ENCODE results near the gene TUSC2. TPM values are rescaled to one million over a fixed set of nuclear protein-coding genes. Genes with fewer than 3 reads are reported as not detected.

The TUSC2 gene
- total and polyA plus RNA-seq, 10 donors: 19.4 to 36.5 (median 24.4) TPM

- Histone ChIP-seq H3K9me3 (no peaks in the 10 kb centered on the region), H3K4me3 (peak overlapping the region; percentile 72 to 97 (median 90)), H3K27me3 (replicated peaks in 1 of 7) (no peaks in the 10 kb centered on the region), H3K36me3 (peaks cover 2 to 65% (median 25%) of the 10 kb centered on the region in 6 donors), H3K4me1 (peaks cover 18 to 93% (median 71%) of the 10 kb centered on the region in 6 donors), H3K27ac (peak overlapping the region; percentile 29 to 96 (median 93))
- intact Hi-C loops (cut with DNase I; ENCODE audit: low total_unique reads): no loop called here
- 43 to 56% (median 47%) methylated on average over 7 to 10 of the region's 10 CpGs for WGBS, 5 donors
- no peak for DNase-seq
- TF ChIP-seq POLR2AphosphoS5 (IDR thresholded peaks at IDR 0.05) (peak in 2 of 3 donors; percentile 50 to 54), POLR2A (IDR thresholded peaks at IDR 0.05) (no peak)
Observed at GRCh38 chr3:50318615-50319014, 9.4 kb downstream of the TUSC2 start.

GRCh38 chr3:50318163-50318562, 9.9 kb downstream of the TUSC2 start:
- intact Hi-C loops (cut with DNase I; ENCODE audit: low total_unique reads): no loop called here
- TF ChIP-seq POLR2AphosphoS5 (IDR thresholded peaks at IDR 0.05) (peak; percentile 22 to 80 (median 69)), POLR2A (IDR thresholded peaks at IDR 0.05) (no peak), CTCF (IDR thresholded peaks at IDR 0.05 in 8 of 11, conservative IDR thresholded peaks at IDR 0.05 in 3 of 11) (no peak)
- Histone ChIP-seq H3K36me3 (peaks cover 2 to 65% (median 25%) of the 10 kb centered on the region in 6 donors), H3K4me3 (peak overlapping the region; percentile 72 to 97 (median 90)), H3K27ac (peak overlapping the region in 7 of 8 donors; percentile 35 to 96 (median 93)), H3K4me1 (peaks cover 14 to 93% (median 69%) of the 10 kb centered on the region in 6 donors), H3K9me3 (no peaks in the 10 kb centered on the region), H3K27me3 (replicated peaks in 1 of 7) (no peaks in the 10 kb centered on the region)
- WGBS, 5 donors: 33 to 76% (median 70%) methylated on average over 5 to 11 of the region's 11 CpGs
- no peak for DNase-seq

- H3K27me3 ChIP-seq (replicated peaks in 1 of 7): no peaks in the 10 kb centered on the region
- WGBS, 5 donors: 51 to 67% (median 63%) methylated on average over 6 of the region's 6 CpGs
- H3K4me1 ChIP-seq: peaks cover 11 to 85% (median 62%) of the 10 kb centered on the region in 6 donors
- H3K9me3 ChIP-seq: no peaks in the 10 kb centered on the region
- intact Hi-C loops (cut with DNase I; ENCODE audit: low total_unique reads): no loop called here
- peak overlapping the region in 6 of 8 donors; percentile 32 to 96 (median 94) for H3K27ac ChIP-seq
- DNase-seq: no peak
- H3K36me3 ChIP-seq: peaks cover 2 to 65% (median 25%) of the 10 kb centered on the region in 6 donors
- TF ChIP-seq POLR2A (IDR thresholded peaks at IDR 0.05) (no peak), POLR2AphosphoS5 (IDR thresholded peaks at IDR 0.05) (peak in 2 of 3 donors; percentile 15 to 23)
- peak overlapping the region in 7 of 8 donors; percentile 83 to 97 (median 91) for H3K4me3 ChIP-seq
Observed at GRCh38 chr3:50317300-50317699, 10.7 kb downstream of the TUSC2 start.

- no peaks in the 10 kb centered on the region for H3K27me3 ChIP-seq (replicated peaks in 1 of 7)
- H3K9me3 ChIP-seq: no peaks in the 10 kb centered on the region
- peak; percentile 85 for DNase-seq
- H3K4me1 ChIP-seq: peaks cover 6 to 79% (median 57%) of the 10 kb centered on the region in 6 donors
- H3K27ac ChIP-seq: peak overlapping the region in 6 of 8 donors; percentile 32 to 96 (median 94)
- H3K4me3 ChIP-seq: peak overlapping the region in 7 of 8 donors; percentile 83 to 97 (median 91)
- intact Hi-C loops (cut with DNase I; ENCODE audit: low total_unique reads): no loop called here
- H3K36me3 ChIP-seq: peaks cover 2 to 65% (median 25%) of the 10 kb centered on the region in 6 donors
- TF ChIP-seq POLR2AphosphoS5 (IDR thresholded peaks at IDR 0.05) (peak; percentile 36 to 80 (median 76)), CTCF (IDR thresholded peaks at IDR 0.05 in 8 of 11, conservative IDR thresholded peaks at IDR 0.05 in 3 of 11) (no peak), POLR2A (IDR thresholded peaks at IDR 0.05) (no peak)
- WGBS, 5 donors: 58 to 66% (median 61%) methylated on average over 6 to 9 of the region's 9 CpGs
Observed at GRCh38 chr3:50316657-50317242, 11.3 kb downstream of the TUSC2 start.

- Histone ChIP-seq H3K4me3 (peak overlapping the region in 1 of 8 donors; percentile 11), H3K36me3 (peaks cover 2 to 53% (median 24%) of the 10 kb centered on the region in 6 donors), H3K4me1 (peaks cover 6 to 73% (median 49%) of the 10 kb centered on the region in 6 donors), H3K9me3 (no peaks in the 10 kb centered on the region), H3K27ac (peak overlapping the region in 5 of 8 donors; percentile 13 to 93 (median 50)), H3K27me3 (replicated peaks in 1 of 7) (no peaks in the 10 kb centered on the region)
- no peak for DNase-seq
- WGBS, 5 donors: 91 to 96% (median 91%) methylated on average over 4 of the region's 4 CpGs
- TF ChIP-seq POLR2AphosphoS5 (IDR thresholded peaks at IDR 0.05) (peak in 2 of 3 donors; percentile 48 to 67), POLR2A (IDR thresholded peaks at IDR 0.05) (no peak)
- intact Hi-C loops (cut with DNase I; ENCODE audit: low total_unique reads): no loop called here
Observed at GRCh38 chr3:50314816-50315215, 13.2 kb downstream of the TUSC2 start.
